ENCODE measurements around the gene COMMD3. TPM values are rescaled to one million over a fixed set of nuclear protein-coding genes. Genes with fewer than 3 reads are reported as not detected.

COMMD3 gene
- total and polyA plus RNA-seq, 2 of the 8 experiments (the other 6 are each of a cell fraction or from before 2014, with no cell fraction given), result 2.3 to 2.7 TPM

DNA sequence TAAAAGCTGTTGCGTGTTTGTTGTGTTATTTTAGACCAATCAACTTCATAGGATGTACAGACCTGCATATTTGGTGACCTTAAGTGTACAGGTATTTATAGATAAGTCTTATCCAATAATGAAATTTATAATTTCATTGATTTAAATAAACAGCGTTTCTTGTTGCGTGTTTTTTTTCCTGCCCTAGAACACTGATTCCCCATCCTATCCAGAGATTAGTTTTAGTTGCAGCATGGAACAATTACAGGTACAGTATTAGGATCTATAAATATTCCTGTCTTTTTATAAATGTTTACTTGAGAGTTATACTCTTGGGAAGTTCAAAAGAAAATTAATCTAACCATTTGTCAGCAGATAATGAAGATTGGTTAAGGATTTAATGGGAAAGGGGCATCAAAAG, 2.6 kb downstream of the COMMD3 start (continued):
- TF ChIP-seq, protein P1, sequence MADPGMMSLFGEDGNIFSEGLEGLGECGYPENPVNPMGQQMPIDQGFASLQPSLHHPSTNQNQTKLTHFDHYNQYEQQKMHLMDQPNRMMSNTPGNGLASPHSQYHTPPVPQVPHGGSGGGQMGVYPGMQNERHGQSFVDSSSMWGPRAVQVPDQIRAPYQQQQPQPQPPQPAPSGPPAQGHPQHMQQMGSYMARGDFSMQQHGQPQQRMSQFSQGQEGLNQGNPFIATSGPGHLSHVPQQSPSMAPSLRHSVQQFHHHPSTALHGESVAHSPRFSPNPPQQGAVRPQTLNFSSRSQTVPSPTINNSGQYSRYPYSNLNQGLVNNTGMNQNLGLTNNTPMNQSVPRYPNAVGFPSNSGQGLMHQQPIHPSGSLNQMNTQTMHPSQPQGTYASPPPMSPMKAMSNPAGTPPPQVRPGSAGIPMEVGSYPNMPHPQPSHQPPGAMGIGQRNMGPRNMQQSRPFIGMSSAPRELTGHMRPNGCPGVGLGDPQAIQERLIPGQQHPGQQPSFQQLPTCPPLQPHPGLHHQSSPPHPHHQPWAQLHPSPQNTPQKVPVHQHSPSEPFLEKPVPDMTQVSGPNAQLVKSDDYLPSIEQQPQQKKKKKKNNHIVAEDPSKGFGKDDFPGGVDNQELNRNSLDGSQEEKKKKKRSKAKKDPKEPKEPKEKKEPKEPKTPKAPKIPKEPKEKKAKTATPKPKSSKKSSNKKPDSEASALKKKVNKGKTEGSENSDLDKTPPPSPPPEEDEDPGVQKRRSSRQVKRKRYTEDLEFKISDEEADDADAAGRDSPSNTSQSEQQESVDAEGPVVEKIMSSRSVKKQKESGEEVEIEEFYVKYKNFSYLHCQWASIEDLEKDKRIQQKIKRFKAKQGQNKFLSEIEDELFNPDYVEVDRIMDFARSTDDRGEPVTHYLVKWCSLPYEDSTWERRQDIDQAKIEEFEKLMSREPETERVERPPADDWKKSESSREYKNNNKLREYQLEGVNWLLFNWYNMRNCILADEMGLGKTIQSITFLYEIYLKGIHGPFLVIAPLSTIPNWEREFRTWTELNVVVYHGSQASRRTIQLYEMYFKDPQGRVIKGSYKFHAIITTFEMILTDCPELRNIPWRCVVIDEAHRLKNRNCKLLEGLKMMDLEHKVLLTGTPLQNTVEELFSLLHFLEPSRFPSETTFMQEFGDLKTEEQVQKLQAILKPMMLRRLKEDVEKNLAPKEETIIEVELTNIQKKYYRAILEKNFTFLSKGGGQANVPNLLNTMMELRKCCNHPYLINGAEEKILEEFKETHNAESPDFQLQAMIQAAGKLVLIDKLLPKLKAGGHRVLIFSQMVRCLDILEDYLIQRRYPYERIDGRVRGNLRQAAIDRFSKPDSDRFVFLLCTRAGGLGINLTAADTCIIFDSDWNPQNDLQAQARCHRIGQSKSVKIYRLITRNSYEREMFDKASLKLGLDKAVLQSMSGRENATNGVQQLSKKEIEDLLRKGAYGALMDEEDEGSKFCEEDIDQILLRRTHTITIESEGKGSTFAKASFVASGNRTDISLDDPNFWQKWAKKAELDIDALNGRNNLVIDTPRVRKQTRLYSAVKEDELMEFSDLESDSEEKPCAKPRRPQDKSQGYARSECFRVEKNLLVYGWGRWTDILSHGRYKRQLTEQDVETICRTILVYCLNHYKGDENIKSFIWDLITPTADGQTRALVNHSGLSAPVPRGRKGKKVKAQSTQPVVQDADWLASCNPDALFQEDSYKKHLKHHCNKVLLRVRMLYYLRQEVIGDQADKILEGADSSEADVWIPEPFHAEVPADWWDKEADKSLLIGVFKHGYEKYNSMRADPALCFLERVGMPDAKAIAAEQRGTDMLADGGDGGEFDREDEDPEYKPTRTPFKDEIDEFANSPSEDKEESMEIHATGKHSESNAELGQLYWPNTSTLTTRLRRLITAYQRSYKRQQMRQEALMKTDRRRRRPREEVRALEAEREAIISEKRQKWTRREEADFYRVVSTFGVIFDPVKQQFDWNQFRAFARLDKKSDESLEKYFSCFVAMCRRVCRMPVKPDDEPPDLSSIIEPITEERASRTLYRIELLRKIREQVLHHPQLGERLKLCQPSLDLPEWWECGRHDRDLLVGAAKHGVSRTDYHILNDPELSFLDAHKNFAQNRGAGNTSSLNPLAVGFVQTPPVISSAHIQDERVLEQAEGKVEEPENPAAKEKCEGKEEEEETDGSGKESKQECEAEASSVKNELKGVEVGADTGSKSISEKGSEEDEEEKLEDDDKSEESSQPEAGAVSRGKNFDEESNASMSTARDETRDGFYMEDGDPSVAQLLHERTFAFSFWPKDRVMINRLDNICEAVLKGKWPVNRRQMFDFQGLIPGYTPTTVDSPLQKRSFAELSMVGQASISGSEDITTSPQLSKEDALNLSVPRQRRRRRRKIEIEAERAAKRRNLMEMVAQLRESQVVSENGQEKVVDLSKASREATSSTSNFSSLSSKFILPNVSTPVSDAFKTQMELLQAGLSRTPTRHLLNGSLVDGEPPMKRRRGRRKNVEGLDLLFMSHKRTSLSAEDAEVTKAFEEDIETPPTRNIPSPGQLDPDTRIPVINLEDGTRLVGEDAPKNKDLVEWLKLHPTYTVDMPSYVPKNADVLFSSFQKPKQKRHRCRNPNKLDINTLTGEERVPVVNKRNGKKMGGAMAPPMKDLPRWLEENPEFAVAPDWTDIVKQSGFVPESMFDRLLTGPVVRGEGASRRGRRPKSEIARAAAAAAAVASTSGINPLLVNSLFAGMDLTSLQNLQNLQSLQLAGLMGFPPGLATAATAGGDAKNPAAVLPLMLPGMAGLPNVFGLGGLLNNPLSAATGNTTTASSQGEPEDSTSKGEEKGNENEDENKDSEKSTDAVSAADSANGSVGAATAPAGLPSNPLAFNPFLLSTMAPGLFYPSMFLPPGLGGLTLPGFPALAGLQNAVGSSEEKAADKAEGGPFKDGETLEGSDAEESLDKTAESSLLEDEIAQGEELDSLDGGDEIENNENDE (IDR thresholded peaks at IDR 0.05; ENCODE audit: insufficient replicate concordance, low read length), result no peak

Data from H1 (cell line).